ENCODE measurements around the gene SLIT3. TPM values are rescaled to one million over a fixed set of nuclear protein-coding genes. Genes with fewer than 3 reads are reported as not detected.

The SLIT3 gene
- total RNA-seq, 4 donors from 2014 or later, result 41.1 to 86.6 (median 62.7) TPM

DNA sequence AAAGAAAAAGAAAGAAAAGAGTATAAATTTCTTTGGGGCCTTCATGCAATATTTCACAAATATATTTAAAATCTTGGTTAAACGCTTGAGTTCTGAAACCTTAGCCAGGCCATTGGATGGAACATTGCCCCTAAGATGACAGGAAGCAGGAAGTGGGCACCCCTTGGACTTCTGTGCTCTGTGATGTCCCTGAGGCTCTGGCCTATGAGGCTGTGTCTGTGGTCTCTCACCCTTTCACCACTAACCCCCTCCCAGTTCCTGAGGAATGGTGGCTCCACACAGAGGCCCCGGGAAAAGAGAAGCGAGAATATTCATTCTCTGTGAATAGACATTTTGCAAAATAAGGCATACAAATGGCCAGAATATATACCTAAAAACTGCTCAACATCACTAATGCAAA, 401.3 kb downstream of the SLIT3 start:
- H3K36me3 ChIP-seq, result no peaks in the 10 kb centered on the region
- no peaks in the 10 kb centered on the region for H3K4me1 ChIP-seq
- no peaks in the 10 kb centered on the region for H3K27me3 ChIP-seq
- H3K27ac ChIP-seq (replicated peaks in 1 of 4), result no peak overlapping the region
- TF ChIP-seq POLR2A (IDR thresholded peaks at IDR 0.05; ENCODE audit: low read depth) (no peak), EP300 (IDR thresholded peaks at IDR 0.05) (no peak), POLR2AphosphoS5 (IDR thresholded peaks at IDR 0.05) (no peak)
- TF ChIP-seq, protein P1, sequence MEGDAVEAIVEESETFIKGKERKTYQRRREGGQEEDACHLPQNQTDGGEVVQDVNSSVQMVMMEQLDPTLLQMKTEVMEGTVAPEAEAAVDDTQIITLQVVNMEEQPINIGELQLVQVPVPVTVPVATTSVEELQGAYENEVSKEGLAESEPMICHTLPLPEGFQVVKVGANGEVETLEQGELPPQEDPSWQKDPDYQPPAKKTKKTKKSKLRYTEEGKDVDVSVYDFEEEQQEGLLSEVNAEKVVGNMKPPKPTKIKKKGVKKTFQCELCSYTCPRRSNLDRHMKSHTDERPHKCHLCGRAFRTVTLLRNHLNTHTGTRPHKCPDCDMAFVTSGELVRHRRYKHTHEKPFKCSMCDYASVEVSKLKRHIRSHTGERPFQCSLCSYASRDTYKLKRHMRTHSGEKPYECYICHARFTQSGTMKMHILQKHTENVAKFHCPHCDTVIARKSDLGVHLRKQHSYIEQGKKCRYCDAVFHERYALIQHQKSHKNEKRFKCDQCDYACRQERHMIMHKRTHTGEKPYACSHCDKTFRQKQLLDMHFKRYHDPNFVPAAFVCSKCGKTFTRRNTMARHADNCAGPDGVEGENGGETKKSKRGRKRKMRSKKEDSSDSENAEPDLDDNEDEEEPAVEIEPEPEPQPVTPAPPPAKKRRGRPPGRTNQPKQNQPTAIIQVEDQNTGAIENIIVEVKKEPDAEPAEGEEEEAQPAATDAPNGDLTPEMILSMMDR (IDR thresholded peaks at IDR 0.05), result no peak
- H3K4me3 ChIP-seq, result no peak overlapping the region
- H3K9me3 ChIP-seq, result no peaks in the 10 kb centered on the region
- 83% methylated on average over 3 of the region's 3 CpGs for WGBS
- intact Hi-C loops (cut with DNase I), result no loop called here
- DNase-seq (ENCODE audit: extremely low spot score), result no peak

DNA sequence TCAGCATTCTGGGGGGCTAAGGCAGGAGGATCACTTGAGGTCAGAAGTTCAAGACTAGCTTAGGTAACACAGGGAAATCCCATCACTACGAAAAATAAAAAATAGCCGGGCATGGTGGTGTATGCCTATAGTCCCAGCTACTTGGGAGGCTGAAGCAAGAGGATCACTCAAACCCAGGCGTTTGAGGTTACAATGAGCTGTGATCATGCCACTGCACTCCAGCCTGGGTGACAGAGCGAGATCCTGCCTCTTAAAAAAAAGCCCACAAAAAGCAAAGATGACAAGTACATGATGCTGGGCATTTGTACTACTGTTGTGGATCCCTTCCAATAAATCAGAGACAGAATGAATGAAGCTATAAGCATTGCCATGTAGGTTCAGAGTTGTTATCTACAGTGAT, 401.7 kb downstream of the SLIT3 start:
- 91% methylated on average over 4 of the region's 4 CpGs for WGBS
- intact Hi-C loops (cut with DNase I), result no loop called here
- TF ChIP-seq POLR2AphosphoS5 (IDR thresholded peaks at IDR 0.05) (no peak), EP300 (IDR thresholded peaks at IDR 0.05) (no peak), POLR2A (IDR thresholded peaks at IDR 0.05; ENCODE audit: low read depth) (no peak)
- TF ChIP-seq, protein P1 (IDR thresholded peaks at IDR 0.05), result no peak

DNA sequence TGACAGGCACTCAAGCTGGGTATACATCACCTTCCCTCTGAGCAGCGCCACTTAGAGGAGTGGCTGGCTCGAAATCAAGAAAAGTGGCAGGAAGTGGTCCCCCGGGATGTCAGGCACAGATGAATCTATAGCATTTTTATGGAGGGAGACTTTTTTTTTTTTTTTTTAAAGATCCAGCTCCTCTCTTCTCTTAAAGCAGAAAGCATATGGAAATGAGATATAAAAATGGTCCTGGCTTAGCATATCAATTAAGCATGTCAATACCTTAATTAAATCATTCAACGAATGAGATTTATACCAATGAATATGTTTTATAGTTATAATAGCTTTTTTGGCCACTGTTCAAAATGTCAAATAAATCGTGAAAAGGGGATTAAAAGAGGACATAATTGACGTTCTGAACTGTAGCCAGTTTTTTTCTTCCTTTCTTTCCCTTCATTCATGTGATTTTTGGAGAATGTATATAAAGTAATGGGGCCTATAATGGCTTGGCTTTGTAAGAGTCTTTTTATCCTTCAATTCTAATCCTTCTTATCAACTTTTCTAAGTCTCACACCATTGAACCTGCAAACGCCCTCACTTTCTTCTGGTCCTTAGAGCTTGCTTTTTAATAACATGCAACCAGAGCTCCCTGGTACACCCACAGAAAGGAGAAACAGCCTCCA, 402.6 kb downstream of the SLIT3 start:
- no peaks in the 10 kb centered on the region for H3K27me3 ChIP-seq
- no peak overlapping the region for H3K27ac ChIP-seq (replicated peaks in 1 of 4)
- no peaks in the 10 kb centered on the region for H3K9me3 ChIP-seq
- H3K4me3 ChIP-seq, result no peak overlapping the region
- 57% methylated on average over 7 of the region's 7 CpGs for WGBS
- TF ChIP-seq POLR2A (IDR thresholded peaks at IDR 0.05; ENCODE audit: low read depth) (no peak), EP300 (IDR thresholded peaks at IDR 0.05) (no peak), POLR2AphosphoS5 (IDR thresholded peaks at IDR 0.05) (no peak)
- TF ChIP-seq, protein P1 (IDR thresholded peaks at IDR 0.05), result no peak
- H3K36me3 ChIP-seq, result no peaks in the 10 kb centered on the region
- no peaks in the 10 kb centered on the region for H3K4me1 ChIP-seq
- no peak for DNase-seq (ENCODE audit: extremely low spot score)
- intact Hi-C loops (cut with DNase I), result no loop called here

More for the DNA sequence above, 401.7 kb downstream of the SLIT3 start:
- Histone ChIP-seq H3K4me3 (no peak overlapping the region), H3K9me3 (no peaks in the 10 kb centered on the region), H3K36me3 (no peaks in the 10 kb centered on the region), H3K4me1 (no peaks in the 10 kb centered on the region), H3K27ac (replicated peaks in 1 of 4) (no peak overlapping the region), H3K27me3 (no peaks in the 10 kb centered on the region)
- no peak for DNase-seq (ENCODE audit: extremely low spot score)

DNA sequence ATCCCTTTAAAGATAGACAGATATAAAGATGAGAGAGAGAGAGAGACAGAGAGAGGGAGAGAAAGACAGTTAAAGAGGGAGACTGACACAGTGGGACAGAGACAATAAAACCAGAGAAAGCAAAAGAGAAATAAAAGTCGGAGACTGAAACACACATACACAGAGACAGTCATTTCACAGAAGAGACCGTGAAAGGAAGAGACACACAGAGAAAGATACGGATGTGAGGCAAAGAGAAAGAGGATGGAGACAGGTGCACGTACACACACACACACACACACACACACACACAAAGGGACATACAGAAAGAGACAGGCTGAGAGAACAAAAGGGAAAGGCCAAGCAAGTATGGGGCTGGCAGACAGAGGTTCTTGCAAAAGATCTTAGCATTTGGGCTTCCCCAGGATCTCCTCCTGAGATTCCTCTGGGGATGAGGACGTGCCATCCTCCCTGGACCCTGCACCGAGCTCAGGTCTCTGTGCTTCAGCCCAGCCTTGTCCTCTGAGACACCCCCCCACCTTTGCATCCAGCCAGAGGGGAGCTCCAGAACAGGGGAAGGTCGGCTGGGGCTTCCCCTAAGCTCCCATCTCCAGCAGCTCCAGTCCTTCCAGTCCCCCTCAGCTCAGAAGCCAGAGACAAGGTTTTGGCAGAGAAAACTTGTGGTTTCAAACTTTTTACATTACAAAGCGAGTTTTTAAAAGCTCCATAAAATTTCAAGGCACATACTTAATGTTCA, 403.4 kb downstream of the SLIT3 start:
- WGBS, result 92% methylated on average over 8 of the region's 8 CpGs
- Histone ChIP-seq H3K9me3 (no peaks in the 10 kb centered on the region), H3K27ac (replicated peaks in 1 of 4) (no peak overlapping the region), H3K4me3 (no peak overlapping the region), H3K4me1 (no peaks in the 10 kb centered on the region), H3K27me3 (no peaks in the 10 kb centered on the region), H3K36me3 (no peaks in the 10 kb centered on the region)
- no peak for DNase-seq (ENCODE audit: extremely low spot score)
- TF ChIP-seq POLR2AphosphoS5 (IDR thresholded peaks at IDR 0.05) (no peak), EP300 (IDR thresholded peaks at IDR 0.05) (no peak), POLR2A (IDR thresholded peaks at IDR 0.05; ENCODE audit: low read depth) (no peak)
- TF ChIP-seq, protein P1 (IDR thresholded peaks at IDR 0.05), result no peak
- intact Hi-C loops (cut with DNase I), result no loop called here

All from esophagus muscularis mucosa (tissue), 4 donors.